SK-N-SH (cell line): ENCODE data around the gene AP3D1. TPM values are rescaled to one million over a fixed set of nuclear protein-coding genes. Genes with fewer than 3 reads are reported as not detected.
A peak's percentile ranks its signal among the peaks of the same experiment; 100 is the strongest.

Source experiments
- CTCF ChIA-PET: fragments of 300-600, 350-600 bp; formaldehyde crosslinking; extraction: SDS; loops from one replicate; lab custom pipeline; 2021; lab: Yijun Ruan, JAX
- POLR2A ChIA-PET: fragments of 350-600 bp; sonication (Branson Sonifier 250); formaldehyde crosslinking; extraction: SDS; loops from one replicate; lab custom pipeline; 2020; ENCODE audit warnings: antibody characterized with exemption, inconsistent platforms; lab: Yijun Ruan, JAX
- DNase-seq: peaks from one replicate; pipeline ENCODE4 v3.0.0; 2012
- H2AFZ ChIP-seq: fragments of 200-600 bp; sonication (generic); 2 replicates; pipeline ENCODE4 v1.8.1; 2016; ENCODE audit warnings: antibody characterized with exemption, mild to moderate bottlenecking, low read depth
- H3F3A ChIP-seq: fragments of 200-600 bp; sonication (generic); replicated peaks from 2 replicates; pipeline ENCODE3; 2016; ENCODE audit warnings: antibody characterized with exemption, mild to moderate bottlenecking; ENCODE audit not compliant: insufficient read depth
- H3K27ac ChIP-seq, 2 experiments: fragments of 200-500 bp in 1 of 2; fragments of 200-600 bp in 1 of 2; sonication (Bioruptor generic) in 1 of 2; sonication (generic), shearing (Covaris generic) in 1 of 2; 2 replicates each; pipeline versions ENCODE4 v1.5.1 to v1.6.1; 2014 to 2016; ENCODE audit warnings: low read depth in 2 of 2, inconsistent platforms in 1 of 2, low read length in 1 of 2, mild to moderate bottlenecking in 1 of 2, mixed read lengths in 1 of 2
- H3K27me3 ChIP-seq: fragments of 200-600 bp; sonication (generic), shearing (Covaris generic); 2 replicates; pipeline ENCODE4 v1.6.1; 2016; ENCODE audit warnings: mixed run types; ENCODE audit not compliant: insufficient read depth
- H3K36me3 ChIP-seq, 2 experiments: fragments of 200-500 bp in 1 of 2; fragments of 200-600 bp in 1 of 2; sonication (Bioruptor generic) in 1 of 2; sonication (generic) in 1 of 2; replicated peaks in 1 of 2; 2 replicates each; pipeline versions ENCODE3 to v1.5.1; 2014 to 2016; ENCODE audit warnings: low read length in 1 of 2, mild to moderate bottlenecking in 1 of 2; ENCODE audit not compliant: insufficient read depth in 2 of 2, control insufficient read depth in 1 of 2
- H3K4me1 ChIP-seq, 2 experiments: fragments of 200-500 bp in 1 of 2; fragments of 200-600 bp in 1 of 2; sonication (Bioruptor generic) in 1 of 2; sonication (generic), shearing (Covaris generic) in 1 of 2; 2 replicates each; pipeline versions ENCODE4 v1.5.1 to v1.6.1; 2014 to 2016; ENCODE audit warnings: low read depth in 1 of 2, low read length in 1 of 2, mixed run types in 1 of 2; ENCODE audit not compliant: insufficient read depth in 2 of 2, control insufficient read depth in 1 of 2
- H3K4me2 ChIP-seq: fragments of 200-600 bp; sonication (generic), shearing (Covaris generic); 2 replicates; pipeline ENCODE4 v1.6.1; 2017; ENCODE audit warnings: mixed run types
- H3K4me3 ChIP-seq, 2 experiments: fragments of 200-500 bp in 1 of 2; fragments of 200-600 bp in 1 of 2; sonication (Bioruptor generic) in 1 of 2; sonication (generic), shearing (Covaris generic) in 1 of 2; 2 replicates each; pipeline versions ENCODE4 v1.5.1 to v1.8.1; 2014 to 2016; ENCODE audit warnings: low read depth in 2 of 2, inconsistent platforms in 1 of 2, low read length in 1 of 2, mild to moderate bottlenecking in 1 of 2, mixed read lengths in 1 of 2, moderate library complexity in 1 of 2
- H3K79me2 ChIP-seq: fragments of 200-600 bp; sonication (generic); 2 replicates; pipeline ENCODE4 v1.8.1; 2017; ENCODE audit warnings: mild to moderate bottlenecking; ENCODE audit not compliant: insufficient read depth
- H3K9ac ChIP-seq: fragments of 200-600 bp; sonication (generic); 2 replicates; pipeline ENCODE4 v1.6.1; 2017; ENCODE audit warnings: mixed run types
- H3K9me2 ChIP-seq: fragments of 200-600 bp; sonication (generic); 2 replicates; pipeline ENCODE4 v1.6.1; 2017; ENCODE audit warnings: mixed run types
- H3K9me3 ChIP-seq: fragments of 200-600 bp; sonication (generic); 2 replicates; pipeline ENCODE4 v1.6.1; 2017; ENCODE audit warnings: mixed run types, mild to moderate bottlenecking, moderate library complexity
- H4K20me1 ChIP-seq: fragments of 200-600 bp; sonication (generic); 2 replicates; pipeline ENCODE4 v1.6.1; 2017; ENCODE audit warnings: mild to moderate bottlenecking, mixed run types; ENCODE audit not compliant: insufficient read depth
- FOSL2 ChIP-seq: IDR thresholded peaks from 2 replicates; pipeline ENCODE4 v1.4.0; 2012; ENCODE audit warnings: low read depth, mild to moderate bottlenecking, moderate library complexity, borderline replicate concordance
- GATA2 ChIP-seq: sonication (generic); formaldehyde crosslinking; IDR thresholded peaks from 2 replicates; pipeline ENCODE4 v1.5.0; 2020; ENCODE audit warnings: mild to moderate bottlenecking, missing genetic modification reagents
- JUND ChIP-seq: IDR thresholded peaks from 2 replicates; pipeline ENCODE4 v1.4.0; 2012
- MXI1 ChIP-seq: IDR thresholded peaks from 2 replicates; pipeline ENCODE4 v1.6.1; 2012; ENCODE audit warnings: mild to moderate bottlenecking, low read depth, low read length, improper control_type of control experiment
- NRF1 ChIP-seq: IDR thresholded peaks from 2 replicates; pipeline ENCODE4 v1.6.1; 2012; ENCODE audit warnings: low read depth, mild to moderate bottlenecking, low read length
- POLR2AphosphoS5 ChIP-seq: IDR thresholded peaks from 2 replicates; pipeline ENCODE4 v1.6.1; 2012; ENCODE audit warnings: low read depth, low read length
- RCOR1 ChIP-seq: fragments of 150-350 bp; IDR thresholded peaks from 2 replicates; pipeline ENCODE4 v1.6.1; 2017; ENCODE audit warnings: antibody characterized with exemption, low read length
- RFX5 ChIP-seq: IDR thresholded peaks from 2 replicates; pipeline ENCODE4 v1.6.1; 2012; ENCODE audit warnings: mild to moderate bottlenecking, improper control_type of control experiment, low read length
- RXRA ChIP-seq: IDR thresholded peaks from 2 replicates; pipeline ENCODE4 v1.4.0; 2012; ENCODE audit warnings: low read depth, mild to moderate bottlenecking, borderline replicate concordance
- SIN3A ChIP-seq: IDR thresholded peaks from 2 replicates; pipeline ENCODE4 v1.6.1; 2012; ENCODE audit warnings: low read depth, mild to moderate bottlenecking, low read length, moderate library complexity, borderline replicate concordance
- TEAD4 ChIP-seq: IDR thresholded peaks from 2 replicates; pipeline ENCODE4 v1.4.0; 2012; ENCODE audit warnings: mild to moderate bottlenecking, borderline replicate concordance; ENCODE audit not compliant: insufficient read depth
- YY1 ChIP-seq: IDR thresholded peaks from 2 replicates; pipeline ENCODE4 v1.4.0; 2012; ENCODE audit warnings: low read depth, mild to moderate bottlenecking
- WGBS: methylation state at CpG from one replicate; pipeline ENCODE4 v1.1.6; 2017; ENCODE audit warnings: low lambda C conversion rate; 5-methylcytosine and 5-hydroxymethylcytosine counted together
- polyA plus RNA-seq, 3 experiments: library from polyadenylated mRNA; depleted of rRNA; stranded (reverse); fragments of >200 nt; gene quantifications; 2 replicates each; pipeline ENCODE4 v1.2.3, GENCODE V29; 2012

Gene AP3D1
- polyA plus RNA-seq, 1 of the 3 experiments (the other 2 are of a cell fraction): 127 TPM

GRCh38 chr19:2059422-2060201, 91.8 kb downstream of the AP3D1 start:
- H3K27ac ChIP-seq: peak overlapping the region; percentile 97 to 98
- peak overlapping the region; percentile 92; the same call in 1 of the 2 replicates for H3K9ac ChIP-seq
- ChIA-PET POLR2A (interaction anchor here (0.6 to 1.8 kb wide), 4 partner anchors 11 to 669 kb away, joined by 3 to 7 read pairs (median 3); no protein-coding TSS in a partner anchor), CTCF (interaction anchor here (1.2 to 2.4 kb wide), 6 partner anchors 8 to 39 kb away, joined by 3 to 13 read pairs (median 4); partner anchors contain the start of genes MKNK2 and MOB3A)
- no peaks in the 10 kb centered on the region for H3K9me2 ChIP-seq
- peak overlapping the region in 1 of 2 experiments; percentile 12; a peak in 1 of 4 replicates for H3K4me3 ChIP-seq
- TF ChIP-seq FOSL2 (0 out of 2 replicates have a peak, but pooled peaks have one; percentile 18), RXRA (no peak), POLR2AphosphoS5 (0 out of 2 replicates have a peak, but pooled peaks have one; percentile 42), RFX5 (no peak), MXI1 (peak; percentile 16; the same call in 1 of the 2 replicates)
- peak; percentile 59 for DNase-seq
- peaks cover 36 to 52% of the 10 kb centered on the region in 2 experiments; a peak in 3 of 4 replicates for H3K4me1 ChIP-seq
- H3K4me2 ChIP-seq: peak overlapping the region; percentile 97; the same call in 1 of the 2 replicates
- H3K79me2 ChIP-seq: no peaks in the 10 kb centered on the region; the same call in 1 of the 2 replicates
- H2AFZ ChIP-seq: no peak overlapping the region
- H4K20me1 ChIP-seq: no peaks in the 10 kb centered on the region
- no peaks in the 10 kb centered on the region for H3K27me3 ChIP-seq
- H3K9me3 ChIP-seq: no peaks in the 10 kb centered on the region
- peaks cover 14% of the 10 kb centered on the region for H3F3A ChIP-seq
- 58% methylated on average over 8 of the region's 24 CpGs for WGBS
- H3K36me3 ChIP-seq: no peaks in the 10 kb centered on the region

DNA sequence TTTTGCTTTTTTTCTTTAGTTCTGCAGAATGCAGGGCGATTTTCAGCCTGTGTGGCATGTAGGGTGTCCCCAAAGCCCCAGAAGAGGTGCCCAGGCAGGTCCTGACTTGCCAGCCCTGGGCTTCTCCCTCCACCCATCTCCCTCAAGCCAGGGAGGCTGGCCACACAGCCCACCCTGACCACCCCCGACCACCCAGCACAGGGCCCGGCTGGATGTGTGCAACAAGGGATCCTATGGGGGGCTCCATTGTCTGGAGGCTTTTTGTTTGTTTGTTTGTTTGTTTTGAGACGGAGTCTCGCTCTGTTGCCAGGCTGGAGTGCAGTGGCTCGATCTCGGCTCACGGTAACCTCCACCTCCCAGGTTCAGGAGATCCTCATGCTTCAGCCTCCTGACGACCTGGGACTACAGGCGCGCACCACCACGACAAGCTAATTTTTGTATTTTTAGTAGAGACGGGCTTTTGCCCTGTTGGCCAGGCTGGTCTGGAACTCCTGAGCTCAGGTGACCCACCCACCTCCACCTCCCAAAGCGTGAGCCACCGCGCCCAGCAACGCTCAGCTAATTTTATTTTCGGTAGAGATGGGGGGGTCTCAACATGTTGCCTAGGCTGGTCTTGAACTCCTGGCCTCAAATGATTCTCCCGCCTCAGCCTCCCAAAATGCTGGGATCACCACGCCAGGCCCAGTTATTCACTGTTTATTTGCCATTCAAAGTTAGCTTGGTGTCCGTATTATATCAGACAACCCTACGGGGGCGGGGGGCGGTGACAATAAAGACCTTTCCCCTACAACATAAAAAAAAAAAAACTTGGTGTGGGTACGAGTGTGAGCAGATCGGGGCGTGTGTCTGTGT, 92.6 kb downstream of the AP3D1 start:
- Histone ChIP-seq H3K27me3 (no peaks in the 10 kb centered on the region), H3F3A (peaks cover 14% of the 10 kb centered on the region), H3K4me2 (peak overlapping the region; percentile 97; the same call in 1 of the 2 replicates), H3K9me2 (no peaks in the 10 kb centered on the region), H4K20me1 (no peaks in the 10 kb centered on the region), H3K4me1 (peaks cover 36 to 51% of the 10 kb centered on the region in 2 experiments; a peak in 3 of 4 replicates), H3K36me3 (no peaks in the 10 kb centered on the region), H2AFZ (no peak overlapping the region), H3K9me3 (no peaks in the 10 kb centered on the region), H3K9ac (peak overlapping the region; percentile 92; the same call in 1 of the 2 replicates), H3K4me3 (no peak overlapping the region), H3K27ac (peak overlapping the region; percentile 97 to 98), H3K79me2 (no peaks in the 10 kb centered on the region; the same call in 1 of the 2 replicates)
- POLR2A ChIA-PET: interaction anchor here (0.6 to 1.8 kb wide), 3 partner anchors 10 to 670 kb away, joined by 3 to 7 read pairs (median 3); no protein-coding TSS in a partner anchor
- CTCF ChIA-PET: interaction anchor here (1.6 to 2.4 kb wide), 2 partner anchors 11 to 37 kb away, joined by 4 to 13 read pairs; partner anchors contain the start of gene MOB3A
- TF ChIP-seq SIN3A: no peak
- no peak for TF ChIP-seq JUND
- no peak for TF ChIP-seq NRF1
- TF ChIP-seq RFX5: no peak
- no peak for TF ChIP-seq TEAD4
- TF ChIP-seq GATA2: no peak
- no peak for TF ChIP-seq RCOR1
- no peak for TF ChIP-seq YY1
- 94% methylated on average over 27 of the region's 27 CpGs for WGBS
- DNase-seq: no peak
